Measurements from ENCODE around the gene DPP7.

DNA sequence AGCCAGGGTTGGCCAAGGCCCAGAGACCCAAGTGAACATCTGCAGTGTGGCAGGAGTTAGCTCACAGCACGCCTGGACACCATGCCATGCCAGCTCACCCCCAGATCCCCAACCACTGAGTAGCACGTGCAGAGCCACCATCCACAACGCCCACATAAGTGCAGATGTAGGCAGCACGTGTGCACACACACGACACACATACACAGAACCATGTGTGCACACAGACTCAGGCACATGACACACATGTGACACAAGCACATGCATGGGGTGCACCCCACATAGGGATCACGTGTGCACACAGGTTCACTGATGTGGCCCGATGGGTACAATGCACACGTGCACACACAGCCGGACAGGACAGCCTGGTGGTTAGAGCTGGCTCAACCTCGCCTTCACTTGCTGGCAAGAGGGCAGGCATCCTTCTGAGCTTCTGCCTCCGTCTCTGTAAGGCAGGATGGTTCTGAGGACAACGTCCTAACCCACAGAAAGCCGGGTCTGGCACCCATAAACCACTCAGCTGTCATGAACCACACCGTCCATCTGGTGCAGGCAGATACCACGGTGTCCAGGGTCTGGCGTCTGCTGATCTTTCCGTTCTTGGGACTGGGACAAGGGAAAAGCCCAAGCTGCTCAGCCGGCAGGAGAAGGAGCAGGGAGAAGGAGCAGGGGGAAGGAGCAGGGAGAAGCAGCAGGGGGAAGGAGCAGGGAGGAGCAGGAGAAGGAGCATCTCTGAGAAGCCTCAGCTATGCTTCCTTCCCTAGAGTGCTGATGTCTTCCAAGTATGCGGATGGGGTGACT is 43.3 kb upstream of the DPP7 start:
- TF ChIP-seq, protein P1, sequence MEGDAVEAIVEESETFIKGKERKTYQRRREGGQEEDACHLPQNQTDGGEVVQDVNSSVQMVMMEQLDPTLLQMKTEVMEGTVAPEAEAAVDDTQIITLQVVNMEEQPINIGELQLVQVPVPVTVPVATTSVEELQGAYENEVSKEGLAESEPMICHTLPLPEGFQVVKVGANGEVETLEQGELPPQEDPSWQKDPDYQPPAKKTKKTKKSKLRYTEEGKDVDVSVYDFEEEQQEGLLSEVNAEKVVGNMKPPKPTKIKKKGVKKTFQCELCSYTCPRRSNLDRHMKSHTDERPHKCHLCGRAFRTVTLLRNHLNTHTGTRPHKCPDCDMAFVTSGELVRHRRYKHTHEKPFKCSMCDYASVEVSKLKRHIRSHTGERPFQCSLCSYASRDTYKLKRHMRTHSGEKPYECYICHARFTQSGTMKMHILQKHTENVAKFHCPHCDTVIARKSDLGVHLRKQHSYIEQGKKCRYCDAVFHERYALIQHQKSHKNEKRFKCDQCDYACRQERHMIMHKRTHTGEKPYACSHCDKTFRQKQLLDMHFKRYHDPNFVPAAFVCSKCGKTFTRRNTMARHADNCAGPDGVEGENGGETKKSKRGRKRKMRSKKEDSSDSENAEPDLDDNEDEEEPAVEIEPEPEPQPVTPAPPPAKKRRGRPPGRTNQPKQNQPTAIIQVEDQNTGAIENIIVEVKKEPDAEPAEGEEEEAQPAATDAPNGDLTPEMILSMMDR (IDR thresholded peaks at IDR 0.05): no peak
- TF ChIP-seq POLR2A (IDR thresholded peaks at IDR 0.05): no peak
